ENCODE data around the gene CNTNAP5.

Gene CNTNAP5

DNA sequence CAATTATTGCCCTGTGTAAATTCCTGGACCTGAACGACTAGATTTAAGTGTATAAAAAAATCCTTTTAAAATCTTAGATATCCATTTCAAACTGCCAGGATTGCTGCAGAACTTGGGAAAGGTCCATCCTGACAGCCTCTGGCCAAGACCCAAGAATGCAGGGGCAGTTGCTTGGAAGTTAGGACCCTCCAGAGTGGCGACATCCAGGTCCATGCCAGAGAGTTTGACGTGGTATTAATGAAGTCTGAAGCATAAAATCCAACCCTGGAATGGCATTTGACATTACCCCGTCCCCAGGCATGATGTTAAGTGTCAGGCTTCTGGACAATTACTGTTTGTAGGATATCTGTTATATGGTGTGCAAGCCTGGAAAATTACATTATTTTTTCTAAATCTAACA is 810.2 kb downstream of the CNTNAP5 start:
- DNase-seq: no peak

- no peak for DNase-seq
Measured at GRCh38 chr2:124836416-124836815, 811.3 kb downstream of the CNTNAP5 start.

GRCh38 chr2:124837496-124837895 is 812.4 kb downstream of the CNTNAP5 start:
- no peak for DNase-seq

- no peak for DNase-seq
Measured at GRCh38 chr2:124838406-124838805, 813.3 kb downstream of the CNTNAP5 start.

DNA sequence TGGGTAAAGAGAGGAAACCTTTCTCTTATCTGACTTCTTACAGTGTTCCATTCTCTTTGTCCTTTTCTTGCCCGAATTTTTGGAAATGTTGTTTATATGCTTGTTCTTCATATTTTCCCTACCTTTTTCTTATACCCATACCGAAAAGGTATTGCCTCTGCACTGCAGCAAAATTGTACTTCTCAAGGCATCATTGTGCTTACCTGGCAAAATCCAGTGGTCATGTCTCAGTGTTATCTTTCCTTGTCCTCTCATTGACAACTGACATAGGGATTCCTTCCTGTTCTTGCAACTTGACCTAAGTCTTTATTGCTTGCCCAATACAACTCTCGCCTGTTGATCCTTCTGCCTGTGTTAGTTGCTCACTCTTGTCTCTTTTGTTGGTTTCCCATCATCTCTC is 842.2 kb downstream of the CNTNAP5 start:
- no peak for DNase-seq

GRCh38 chr2:124874219-124874618 is 849.1 kb downstream of the CNTNAP5 start:
- DNase-seq: no peak

- DNase-seq: no peak
Measured at GRCh38 chr2:124874676-124875075, 849.6 kb downstream of the CNTNAP5 start.

- DNase-seq: no peak
Measured at GRCh38 chr2:124875627-124876244, 850.6 kb downstream of the CNTNAP5 start.

DNA sequence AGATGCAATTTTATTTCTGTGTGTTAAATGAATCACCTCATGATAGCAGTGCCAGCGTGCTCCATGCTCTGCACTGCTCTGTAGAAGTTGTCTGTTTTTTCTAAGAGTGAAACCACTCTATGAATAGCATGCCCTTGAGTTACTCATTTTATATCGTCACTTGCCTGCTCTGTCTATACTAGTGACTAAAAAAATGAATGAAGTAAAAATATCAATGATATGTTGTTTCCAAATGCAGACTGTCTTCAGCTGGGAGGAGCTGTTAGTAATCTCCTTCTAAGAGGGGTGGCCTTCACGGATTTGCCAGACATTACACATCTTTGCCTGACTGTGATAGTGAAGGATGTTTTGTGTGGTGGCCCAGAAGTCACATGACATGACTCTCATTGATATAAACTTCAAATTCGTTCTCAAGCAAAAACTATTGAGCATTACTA is 852.1 kb downstream of the CNTNAP5 start:
- no peak for DNase-seq

- no peak for DNase-seq
Measured at GRCh38 chr2:124879640-124880039, 854.6 kb downstream of the CNTNAP5 start.

GRCh38 chr2:124880995-124881394 is 855.9 kb downstream of the CNTNAP5 start:
- no peak for DNase-seq

DNA sequence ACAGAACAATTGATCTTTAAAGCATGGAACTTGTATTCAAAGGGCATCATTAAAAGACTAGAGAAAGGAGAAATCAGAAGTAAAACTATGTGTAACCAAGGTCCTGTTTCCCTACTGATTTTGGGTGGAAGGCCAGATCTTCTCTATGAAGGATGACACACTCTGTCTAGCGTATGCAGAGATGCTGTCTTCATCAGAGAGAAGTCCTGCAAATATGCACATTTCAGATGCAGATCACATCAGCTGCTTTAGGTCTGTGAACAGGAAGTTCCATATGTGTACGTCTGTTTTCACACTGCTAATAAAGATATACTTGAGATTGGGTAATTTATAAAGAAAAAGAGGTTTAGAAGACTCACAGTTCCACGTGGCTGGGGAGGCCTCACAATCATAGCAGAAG is 857.3 kb downstream of the CNTNAP5 start:
- DNase-seq: no peak

- DNase-seq: no peak
Measured at GRCh38 chr2:124883595-124883994, 858.5 kb downstream of the CNTNAP5 start.

- no peak for DNase-seq
Measured at GRCh38 chr2:124884315-124884714, 859.2 kb downstream of the CNTNAP5 start.

- DNase-seq: no peak
Measured at GRCh38 chr2:124886216-124886615, 861.1 kb downstream of the CNTNAP5 start.

DNA sequence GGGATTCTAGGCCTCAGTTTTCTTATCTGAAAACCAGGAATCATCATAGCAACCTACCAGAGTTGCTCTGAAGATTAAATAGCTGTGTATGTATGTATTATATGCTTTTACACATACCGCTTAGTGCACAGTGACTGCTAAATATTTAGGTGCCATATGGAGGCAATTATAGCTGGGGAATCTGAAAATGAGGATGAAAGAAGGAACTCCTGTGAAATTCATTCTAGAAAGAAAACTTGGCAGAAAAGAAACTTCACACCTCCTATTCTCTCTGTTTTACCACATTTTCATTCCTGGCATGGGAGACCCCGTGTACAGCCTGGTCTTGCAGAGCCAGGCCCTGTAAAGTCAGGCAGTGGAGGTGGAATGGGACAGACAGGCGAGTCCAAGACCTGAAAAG is 862.4 kb downstream of the CNTNAP5 start:
- no peak for DNase-seq

GRCh38 chr2:124888431-124888830 is 863.3 kb downstream of the CNTNAP5 start:
- no peak for DNase-seq

DNA sequence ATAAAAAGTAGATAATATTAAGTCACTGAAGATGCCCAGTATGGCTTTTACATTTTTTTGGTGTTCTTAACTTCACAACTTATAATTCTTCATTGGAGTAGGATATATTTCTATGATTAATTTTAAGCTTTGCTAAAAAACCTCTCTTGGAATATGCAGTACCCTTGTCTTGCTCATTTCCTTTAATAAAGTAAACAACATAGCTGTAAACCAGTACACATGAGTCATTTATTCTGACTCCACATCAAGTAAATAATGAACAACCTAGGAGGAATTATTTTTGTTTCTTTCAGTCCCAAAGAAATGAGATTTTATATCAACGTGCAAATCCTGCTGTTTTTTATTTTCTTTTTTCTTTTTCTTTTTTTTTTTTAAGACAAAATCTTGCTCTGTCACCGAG is 869.1 kb downstream of the CNTNAP5 start:
- DNase-seq: no peak

GRCh38 chr2:124898827-124899226 is 873.7 kb downstream of the CNTNAP5 start:
- no peak for DNase-seq

- DNase-seq: no peak
Measured at GRCh38 chr2:124908411-124908810, 883.3 kb downstream of the CNTNAP5 start.

DNA sequence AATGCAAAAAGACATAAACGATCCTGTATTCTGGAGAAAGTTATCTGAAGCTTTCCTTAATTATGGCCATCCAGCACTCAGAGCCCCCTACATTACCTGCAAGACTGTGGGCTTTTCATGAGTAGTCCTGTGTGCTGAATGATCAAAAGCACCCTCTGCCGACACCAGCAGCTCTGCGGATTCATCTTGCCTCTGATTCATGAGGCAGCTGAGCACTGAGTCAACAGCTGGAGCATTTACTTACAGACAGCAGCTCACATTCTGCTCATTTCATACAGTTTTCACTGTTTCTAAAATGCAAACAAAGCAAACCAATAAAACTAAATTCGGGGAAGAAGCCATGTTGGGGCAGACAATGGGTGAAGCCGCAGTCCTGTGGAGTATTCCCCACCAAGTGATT is 886.5 kb downstream of the CNTNAP5 start:
- no peak for DNase-seq

DNA sequence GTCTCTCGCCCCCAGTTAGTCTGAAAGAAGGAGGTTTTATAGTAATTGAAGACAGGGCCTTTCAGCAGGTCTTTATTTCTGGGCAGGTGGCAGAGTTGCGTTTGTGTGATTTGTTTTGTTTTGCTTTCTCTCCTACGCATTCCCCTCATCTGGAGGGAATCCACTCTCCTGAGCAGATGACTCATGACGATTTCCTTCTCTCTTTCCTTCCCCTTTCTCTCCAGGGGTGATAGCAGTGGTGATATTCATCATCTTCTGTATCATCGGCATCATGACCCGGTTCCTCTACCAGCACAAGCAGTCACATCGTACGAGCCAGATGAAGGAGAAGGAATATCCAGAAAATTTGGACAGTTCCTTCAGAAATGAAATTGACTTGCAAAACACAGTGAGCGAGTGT is 888.8 kb downstream of the CNTNAP5 start:
- no peak for DNase-seq

GRCh38 chr2:124915567-124915966 is 890.5 kb downstream of the CNTNAP5 start:
- DNase-seq: no peak

DNA sequence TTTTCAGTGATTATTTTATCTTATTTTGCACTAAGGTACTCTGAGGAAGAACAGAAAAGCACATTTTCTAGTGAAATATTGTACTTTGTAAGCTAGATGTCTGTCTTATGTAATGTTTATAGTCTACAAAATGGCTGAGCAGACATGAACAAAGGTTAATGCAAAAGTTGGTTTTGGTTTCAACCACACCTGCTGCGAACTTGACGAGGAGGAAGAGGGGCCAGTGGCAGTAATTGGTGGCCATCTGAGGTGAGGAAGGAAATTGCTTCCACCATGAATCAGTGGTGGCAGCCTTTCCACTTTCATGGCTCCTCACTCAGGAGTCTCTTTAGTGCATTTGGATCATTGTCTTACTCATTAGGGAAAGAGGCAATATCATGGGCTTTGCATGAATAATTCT is 894.2 kb downstream of the CNTNAP5 start:
- DNase-seq: no peak

- DNase-seq: no peak
Measured at GRCh38 chr2:124920448-124920847, 895.4 kb downstream of the CNTNAP5 start.

DNA sequence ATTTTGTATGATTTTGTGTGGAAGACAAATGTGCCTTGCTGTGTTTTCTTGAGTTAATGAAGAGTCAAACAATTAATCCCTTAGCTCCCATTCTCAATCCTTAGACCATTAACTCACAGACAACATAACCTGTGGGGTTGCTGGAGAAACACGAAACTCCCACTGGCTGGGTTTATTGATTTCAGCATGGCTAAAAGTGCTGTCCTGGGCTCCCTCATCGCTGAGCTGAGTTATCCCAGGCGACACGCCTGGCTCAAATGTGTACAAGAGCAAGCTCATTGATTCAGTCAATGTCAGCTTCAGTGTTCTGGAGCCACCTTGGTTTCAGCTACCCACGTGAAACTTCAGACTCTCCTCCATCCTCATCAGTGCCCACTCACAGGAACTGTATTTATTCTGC is 896.1 kb downstream of the CNTNAP5 start:
- no peak for DNase-seq
